HUES64 (cell line): ENCODE measurements around the gene METAP1D.

ENCODE experiments used
- H3K27ac ChIP-seq: 2 replicates; pipeline ENCODE4 v1.7.0; 2013; ENCODE audit warnings: low read depth, low read length, inconsistent platforms
- H3K27me3 ChIP-seq: 2 replicates; pipeline ENCODE4 v1.6.1; 2013; ENCODE audit warnings: mild to moderate bottlenecking, low read length; ENCODE audit not compliant: insufficient read depth
- H3K36me3 ChIP-seq: 2 replicates; pipeline ENCODE4 v1.6.1; 2013; ENCODE audit warnings: mild to moderate bottlenecking, low read length; ENCODE audit not compliant: insufficient read depth
- H3K4me1 ChIP-seq: 2 replicates; pipeline ENCODE4 v1.6.1; 2013; ENCODE audit warnings: mild to moderate bottlenecking, low read length, moderate library complexity; ENCODE audit not compliant: insufficient read depth
- H3K4me3 ChIP-seq: 2 replicates; pipeline ENCODE4 v1.5.1; 2013; ENCODE audit warnings: mild to moderate bottlenecking, low read length, moderate library complexity
- H3K9ac ChIP-seq: 2 replicates; pipeline ENCODE4 v1.6.1; 2013; ENCODE audit warnings: mild to moderate bottlenecking, low read depth, low read length
- H3K9me3 ChIP-seq: 2 replicates; pipeline ENCODE4 v1.6.1; 2013; ENCODE audit warnings: low read depth, low read length; ENCODE audit not compliant: insufficient read depth
- WGBS: fragments of 150-250, 120-280 bp; methylation state at CpG from one replicate; pipeline ENCODE4 v1.1.7; 2013; ENCODE audit warnings: missing lambda C conversion rate; 5-methylcytosine and 5-hydroxymethylcytosine counted together

Gene METAP1D

GRCh38 chr2:172095905-172096625 is 96.3 kb downstream of the METAP1D start:
- Histone ChIP-seq H3K4me1 (peaks cover 38% of the 10 kb centered on the region), H3K27me3 (peaks cover 100% of the 10 kb centered on the region), H3K36me3 (no peaks in the 10 kb centered on the region), H3K4me3 (peak overlapping the region; percentile 50), H3K27ac (no peak overlapping the region), H3K9ac (no peak overlapping the region), H3K9me3 (no peaks in the 10 kb centered on the region)
- WGBS = 2% methylated on average over 40 of the region's 40 CpGs

GRCh38 chr2:172096626-172097547 is 97.1 kb downstream of the METAP1D start:
- peaks cover 44% of the 10 kb centered on the region for H3K4me1 ChIP-seq
- H3K9me3 ChIP-seq = no peaks in the 10 kb centered on the region
- H3K27ac ChIP-seq = no peak overlapping the region
- H3K9ac ChIP-seq = no peak overlapping the region; the same call in 1 of the 2 replicates
- peaks cover 100% of the 10 kb centered on the region for H3K27me3 ChIP-seq
- WGBS = under 1% methylated on average over 55 of the region's 55 CpGs
- no peaks in the 10 kb centered on the region for H3K36me3 ChIP-seq
- peak overlapping the region; percentile 50 for H3K4me3 ChIP-seq

GRCh38 chr2:172097557-172098131 is 97.9 kb downstream of the METAP1D start:
- 12% methylated on average over 9 of the region's 9 CpGs for WGBS
- no peaks in the 10 kb centered on the region for H3K36me3 ChIP-seq
- peak overlapping the region; percentile 50; the same call in 1 of the 2 replicates for H3K4me3 ChIP-seq
- H3K4me1 ChIP-seq = peaks cover 44% of the 10 kb centered on the region
- peaks cover 99% of the 10 kb centered on the region for H3K27me3 ChIP-seq
- H3K9me3 ChIP-seq = no peaks in the 10 kb centered on the region
- H3K27ac ChIP-seq = no peak overlapping the region
- no peak overlapping the region for H3K9ac ChIP-seq

GRCh38 chr2:172098287-172098649 is 98.5 kb downstream of the METAP1D start:
- no peak overlapping the region for H3K27ac ChIP-seq
- H3K9ac ChIP-seq = no peak overlapping the region
- H3K36me3 ChIP-seq = no peaks in the 10 kb centered on the region
- H3K27me3 ChIP-seq = peaks cover 98% of the 10 kb centered on the region
- H3K9me3 ChIP-seq = no peaks in the 10 kb centered on the region
- WGBS = 10% methylated on average over 1 of the region's 1 CpG
- H3K4me3 ChIP-seq = peak overlapping the region; percentile 32; the same call in 1 of the 2 replicates
- peaks cover 48% of the 10 kb centered on the region for H3K4me1 ChIP-seq

GRCh38 chr2:172098650-172099471 is 99.1 kb downstream of the METAP1D start:
- H3K4me1 ChIP-seq = peaks cover 49% of the 10 kb centered on the region
- H3K9me3 ChIP-seq = no peaks in the 10 kb centered on the region
- H3K36me3 ChIP-seq = no peaks in the 10 kb centered on the region
- WGBS = 2% methylated on average over 61 of the region's 61 CpGs
- peaks cover 98% of the 10 kb centered on the region for H3K27me3 ChIP-seq
- H3K4me3 ChIP-seq = peak overlapping the region; percentile 32
- H3K27ac ChIP-seq = no peak overlapping the region
- no peak overlapping the region for H3K9ac ChIP-seq

- Histone ChIP-seq H3K4me3 (peak overlapping the region; percentile 32), H3K27ac (no peak overlapping the region), H3K27me3 (peaks cover 98% of the 10 kb centered on the region), H3K36me3 (no peaks in the 10 kb centered on the region), H3K9me3 (no peaks in the 10 kb centered on the region), H3K4me1 (peaks cover 46% of the 10 kb centered on the region), H3K9ac (no peak overlapping the region)
- WGBS = 2% methylated on average over 10 of the region's 13 CpGs
These were observed 99.8 kb downstream of the METAP1D start for GRCh38 chr2:172099472-172100079.

- H3K4me1 ChIP-seq = peaks cover 46% of the 10 kb centered on the region
- 1% methylated on average over 72 of the region's 72 CpGs for WGBS
- H3K4me3 ChIP-seq = peak overlapping the region; percentile 52; the same call in 1 of the 2 replicates
- no peaks in the 10 kb centered on the region for H3K36me3 ChIP-seq
- H3K27me3 ChIP-seq = peaks cover 98% of the 10 kb centered on the region
- no peak overlapping the region for H3K27ac ChIP-seq
- no peak overlapping the region for H3K9ac ChIP-seq
- H3K9me3 ChIP-seq = no peaks in the 10 kb centered on the region
These were observed 100.6 kb downstream of the METAP1D start for GRCh38 chr2:172100080-172100934.

- Histone ChIP-seq H3K27ac (no peak overlapping the region), H3K36me3 (no peaks in the 10 kb centered on the region), H3K4me3 (peak overlapping the region; percentile 52), H3K4me1 (peaks cover 46% of the 10 kb centered on the region), H3K9ac (no peak overlapping the region), H3K9me3 (no peaks in the 10 kb centered on the region), H3K27me3 (peaks cover 98% of the 10 kb centered on the region)
- WGBS = 2% methylated on average over 54 of the region's 54 CpGs
These were observed 101.4 kb downstream of the METAP1D start for GRCh38 chr2:172100935-172101820.

- H3K36me3 ChIP-seq = no peaks in the 10 kb centered on the region
- H3K9ac ChIP-seq = no peak overlapping the region
- H3K4me3 ChIP-seq = peak overlapping the region; percentile 52
- under 1% methylated on average over 35 of the region's 36 CpGs for whole genome bisulfite sequencing
- H3K27me3 ChIP-seq = peaks cover 98% of the 10 kb centered on the region
- no peak overlapping the region for H3K27ac ChIP-seq
- H3K4me1 ChIP-seq = peaks cover 42% of the 10 kb centered on the region
- no peaks in the 10 kb centered on the region for H3K9me3 ChIP-seq
These were observed 102.2 kb downstream of the METAP1D start for GRCh38 chr2:172101821-172102390.
